Fibroblast of lung (primary cell): ENCODE measurements around the gene C17orf114.

ENCODE experiments used
- DNase-seq, 2 donors: peaks; one replicate each; pipeline versions ENCODE4 v3.0.0 to v3.0.0-alpha.2; 2010; ENCODE audit warnings: low read depth in 2 of 2
- H2AFZ ChIP-seq: 2 replicates; pipeline ENCODE4 v1.5.1; 2012; ENCODE audit warnings: low read length, control low read depth, inconsistent platforms
- H3K27ac ChIP-seq: 2 replicates; pipeline ENCODE4 v1.5.1; 2011; ENCODE audit warnings: low read length, control low read depth; ENCODE audit not compliant: insufficient read depth
- H3K27me3 ChIP-seq: 2 replicates; pipeline ENCODE4 v1.5.1; 2011; ENCODE audit warnings: mild to moderate bottlenecking, low read length; ENCODE audit not compliant: control insufficient read depth, insufficient read depth
- H3K36me3 ChIP-seq: 2 replicates; pipeline ENCODE4 v1.5.1; 2011; ENCODE audit warnings: low read length; ENCODE audit not compliant: control insufficient read depth, insufficient read depth
- H3K4me1 ChIP-seq: 2 replicates; pipeline ENCODE4 v1.5.1; 2011; ENCODE audit warnings: low read length; ENCODE audit not compliant: control insufficient read depth, insufficient read depth; ENCODE audit errors: extremely low read depth
- H3K4me2 ChIP-seq: 2 replicates; pipeline ENCODE4 v1.5.1; 2011; ENCODE audit warnings: low read length, control low read depth; ENCODE audit not compliant: insufficient read depth; ENCODE audit errors: extremely low read depth
- H3K4me3 ChIP-seq, 4 experiments: fragments of 200-600 bp in 1 of 4; sonication (generic) in 1 of 4; replicated peaks in 1 of 4; 2 replicates each; pipeline ENCODE4 v1.5.1; 2011 to 2016; ENCODE audit warnings: low read length in 4 of 4, low read depth in 3 of 4, mild to moderate bottlenecking in 3 of 4, control low read depth in 2 of 4, inconsistent platforms in 1 of 4, mixed read lengths in 1 of 4; ENCODE audit not compliant: insufficient read depth in 1 of 4; ENCODE audit errors: control extremely low read depth in 1 of 4
- H3K79me2 ChIP-seq: 2 replicates; pipeline ENCODE4 v1.5.1; 2012; ENCODE audit warnings: mild to moderate bottlenecking, low read length, inconsistent platforms; ENCODE audit not compliant: control insufficient read depth, insufficient read depth
- H3K9ac ChIP-seq: 2 replicates; pipeline ENCODE4 v1.5.1; 2011; ENCODE audit warnings: mild to moderate bottlenecking, low read length, control low read depth; ENCODE audit not compliant: insufficient read depth
- H3K9me3 ChIP-seq: 2 replicates; pipeline ENCODE4 v1.5.1; 2012; ENCODE audit warnings: low read depth, low read length; ENCODE audit not compliant: control insufficient read depth, insufficient read depth
- H4K20me1 ChIP-seq: 2 replicates; pipeline ENCODE4 v1.5.1; 2011; ENCODE audit warnings: low read length; ENCODE audit not compliant: control insufficient read depth, insufficient read depth; ENCODE audit errors: extremely low read depth
- EZH2 ChIP-seq: IDR thresholded peaks from 2 replicates; pipeline ENCODE4 v1.5.1; 2012; ENCODE audit warnings: low read length, control low read depth, mild to moderate bottlenecking; ENCODE audit errors: missing control alignments
- TF ChIP-seq, protein P1 (sequence below), 2 donors: IDR thresholded peaks in 1 of 2; conservative IDR thresholded peaks in 1 of 2; 1 replicate in 1 of 2; 2 replicates in 1 of 2; pipeline ENCODE4 v1.5.1; 2011 to 2012; ENCODE audit warnings: low read length in 2 of 2, control low read depth in 1 of 2, inconsistent platforms in 1 of 2, low read depth in 1 of 2, mild to moderate bottlenecking in 1 of 2

Gene C17orf114

DNA sequence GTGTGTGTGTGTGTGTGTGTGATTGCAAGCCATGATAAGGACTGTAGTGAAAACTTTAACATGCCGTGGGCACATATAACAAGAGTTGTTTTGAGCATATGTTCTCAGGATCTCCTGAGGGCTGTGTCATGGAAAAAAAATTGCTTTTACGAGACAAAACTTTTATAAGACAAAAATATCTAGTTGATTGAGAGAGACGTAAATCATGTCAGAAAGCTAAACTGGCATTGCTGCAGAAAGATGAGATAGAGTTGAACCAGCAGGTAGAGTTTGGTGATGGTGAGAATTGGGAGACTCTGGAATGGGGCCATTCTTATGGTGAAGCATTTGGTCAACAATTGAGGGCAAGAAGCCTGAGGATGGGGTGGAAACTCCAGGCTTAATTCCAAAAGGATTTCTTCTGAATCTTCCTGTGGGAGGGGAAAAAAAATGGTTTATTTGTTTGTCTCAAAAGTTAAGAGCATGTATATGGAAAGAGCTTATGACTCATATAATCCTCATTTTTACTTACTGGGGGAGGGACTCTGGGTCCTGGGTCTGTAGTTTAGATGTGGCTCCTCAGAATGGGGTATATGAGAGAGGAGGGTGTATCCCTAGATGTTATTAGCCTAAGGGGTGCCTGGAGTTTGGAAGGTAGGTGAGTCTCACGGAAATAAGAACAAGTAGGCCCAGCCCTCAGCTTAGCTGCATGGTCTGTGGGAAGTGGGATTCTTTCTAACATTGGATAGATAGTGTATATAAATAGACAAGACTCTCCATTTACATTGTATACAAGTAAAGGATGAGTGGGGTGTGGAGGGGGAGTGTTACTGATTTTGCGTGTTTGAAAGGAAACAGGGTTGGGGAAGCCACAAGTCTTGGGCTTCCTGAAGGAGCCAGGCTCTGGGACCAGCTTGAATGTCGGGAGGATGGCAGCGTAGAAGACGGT, 38.1 kb upstream of the C17orf114 start:
- Histone ChIP-seq H3K79me2 (peaks cover 30% of the 10 kb centered on the region), H3K27ac (no peak overlapping the region), H3K27me3 (no peaks in the 10 kb centered on the region), H3K9me3 (no peaks in the 10 kb centered on the region), H3K4me3 (no peak overlapping the region), H2AFZ (no peak overlapping the region), H4K20me1 (peaks cover 3% of the 10 kb centered on the region), H3K9ac (no peak overlapping the region), H3K4me1 (peaks cover 3% of the 10 kb centered on the region), H3K4me2 (no peak overlapping the region), H3K36me3 (no peaks in the 10 kb centered on the region)
- peak in 1 of 2 donors; percentile 43 for DNase-seq
- TF ChIP-seq EZH2 = no peak
- TF ChIP-seq, protein P1, sequence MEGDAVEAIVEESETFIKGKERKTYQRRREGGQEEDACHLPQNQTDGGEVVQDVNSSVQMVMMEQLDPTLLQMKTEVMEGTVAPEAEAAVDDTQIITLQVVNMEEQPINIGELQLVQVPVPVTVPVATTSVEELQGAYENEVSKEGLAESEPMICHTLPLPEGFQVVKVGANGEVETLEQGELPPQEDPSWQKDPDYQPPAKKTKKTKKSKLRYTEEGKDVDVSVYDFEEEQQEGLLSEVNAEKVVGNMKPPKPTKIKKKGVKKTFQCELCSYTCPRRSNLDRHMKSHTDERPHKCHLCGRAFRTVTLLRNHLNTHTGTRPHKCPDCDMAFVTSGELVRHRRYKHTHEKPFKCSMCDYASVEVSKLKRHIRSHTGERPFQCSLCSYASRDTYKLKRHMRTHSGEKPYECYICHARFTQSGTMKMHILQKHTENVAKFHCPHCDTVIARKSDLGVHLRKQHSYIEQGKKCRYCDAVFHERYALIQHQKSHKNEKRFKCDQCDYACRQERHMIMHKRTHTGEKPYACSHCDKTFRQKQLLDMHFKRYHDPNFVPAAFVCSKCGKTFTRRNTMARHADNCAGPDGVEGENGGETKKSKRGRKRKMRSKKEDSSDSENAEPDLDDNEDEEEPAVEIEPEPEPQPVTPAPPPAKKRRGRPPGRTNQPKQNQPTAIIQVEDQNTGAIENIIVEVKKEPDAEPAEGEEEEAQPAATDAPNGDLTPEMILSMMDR (conservative IDR thresholded peaks at IDR 0.05 in 1 of 2, IDR thresholded peaks at IDR 0.05 in 1 of 2; ENCODE audit: low read depth in 1 of 2, low read length in 2 of 2) = no peak

DNA sequence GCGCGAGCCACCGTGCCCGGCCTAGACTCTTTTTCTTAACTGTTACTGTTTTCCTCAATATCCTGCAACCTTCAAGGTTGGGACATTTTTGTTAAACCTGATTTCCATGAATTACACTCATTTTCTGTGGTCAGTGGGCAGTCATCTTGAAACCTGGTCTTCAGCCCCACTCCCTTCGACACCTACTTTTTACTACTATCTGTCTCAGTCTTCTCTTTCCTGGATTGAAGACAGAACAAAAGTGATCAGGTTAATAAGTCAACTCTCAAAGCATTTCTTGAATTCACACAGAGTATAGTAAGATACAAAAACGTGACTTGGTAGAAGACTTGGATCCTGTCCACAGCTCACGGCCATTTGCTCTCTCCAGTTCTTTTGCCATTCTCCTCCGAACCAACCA, 37.1 kb upstream of the C17orf114 start:
- no peaks in the 10 kb centered on the region for H3K9me3 ChIP-seq
- no peak for DNase-seq
- H3K9ac ChIP-seq = no peak overlapping the region
- peaks cover 38% of the 10 kb centered on the region for H3K79me2 ChIP-seq
- H3K36me3 ChIP-seq = no peaks in the 10 kb centered on the region
- no peak overlapping the region for H3K4me3 ChIP-seq
- H2AFZ ChIP-seq = no peak overlapping the region
- TF ChIP-seq EZH2 = no peak
- TF ChIP-seq, protein P1 (conservative IDR thresholded peaks at IDR 0.05 in 1 of 2, IDR thresholded peaks at IDR 0.05 in 1 of 2; ENCODE audit: low read depth in 1 of 2, low read length in 2 of 2) = no peak
- H3K4me2 ChIP-seq = no peak overlapping the region
- H4K20me1 ChIP-seq = peaks cover 3% of the 10 kb centered on the region
- H3K4me1 ChIP-seq = peaks cover 5% of the 10 kb centered on the region
- H3K27ac ChIP-seq = no peak overlapping the region
- H3K27me3 ChIP-seq = no peaks in the 10 kb centered on the region

DNA sequence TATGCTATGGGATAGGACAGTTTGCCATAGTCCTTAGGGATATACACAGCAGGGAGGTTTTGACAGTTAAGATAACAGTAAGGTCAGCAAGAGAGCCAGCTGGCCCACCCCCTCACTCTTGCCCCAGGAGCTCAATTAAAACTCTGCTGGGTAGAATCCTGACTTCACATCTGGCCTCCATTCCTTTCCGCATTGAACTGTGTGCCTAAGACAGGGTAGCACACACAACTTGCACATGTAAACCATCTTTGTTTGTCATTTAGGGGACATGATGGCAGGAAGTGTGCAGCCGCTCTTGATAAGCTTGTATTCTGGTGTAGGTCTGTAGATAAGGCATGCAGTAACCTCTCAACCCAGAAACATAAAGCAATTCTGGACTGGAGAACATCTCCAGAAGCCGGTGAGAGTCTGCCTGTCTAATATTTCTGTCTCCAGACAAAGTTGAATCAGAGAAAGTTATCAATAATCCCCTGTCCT, 36.2 kb upstream of the C17orf114 start:
- Histone ChIP-seq H4K20me1 (peaks cover 3% of the 10 kb centered on the region), H3K4me1 (peaks cover 8% of the 10 kb centered on the region)
- DNase-seq = no peak

More for the DNA sequence above, 36.2 kb upstream of the C17orf114 start:
- Histone ChIP-seq H3K36me3 (no peaks in the 10 kb centered on the region), H3K9ac (no peak overlapping the region), H2AFZ (no peak overlapping the region), H3K4me2 (no peak overlapping the region), H3K9me3 (no peaks in the 10 kb centered on the region), H3K27me3 (no peaks in the 10 kb centered on the region), H3K27ac (no peak overlapping the region), H3K4me3 (no peak overlapping the region), H3K79me2 (peaks cover 47% of the 10 kb centered on the region)
- no peak for TF ChIP-seq EZH2
- TF ChIP-seq, protein P1 (conservative IDR thresholded peaks at IDR 0.05 in 1 of 2, IDR thresholded peaks at IDR 0.05 in 1 of 2; ENCODE audit: low read depth in 1 of 2, low read length in 2 of 2) = no peak
